ENCODE data around the gene TBX4.

The TBX4 gene

DNA sequence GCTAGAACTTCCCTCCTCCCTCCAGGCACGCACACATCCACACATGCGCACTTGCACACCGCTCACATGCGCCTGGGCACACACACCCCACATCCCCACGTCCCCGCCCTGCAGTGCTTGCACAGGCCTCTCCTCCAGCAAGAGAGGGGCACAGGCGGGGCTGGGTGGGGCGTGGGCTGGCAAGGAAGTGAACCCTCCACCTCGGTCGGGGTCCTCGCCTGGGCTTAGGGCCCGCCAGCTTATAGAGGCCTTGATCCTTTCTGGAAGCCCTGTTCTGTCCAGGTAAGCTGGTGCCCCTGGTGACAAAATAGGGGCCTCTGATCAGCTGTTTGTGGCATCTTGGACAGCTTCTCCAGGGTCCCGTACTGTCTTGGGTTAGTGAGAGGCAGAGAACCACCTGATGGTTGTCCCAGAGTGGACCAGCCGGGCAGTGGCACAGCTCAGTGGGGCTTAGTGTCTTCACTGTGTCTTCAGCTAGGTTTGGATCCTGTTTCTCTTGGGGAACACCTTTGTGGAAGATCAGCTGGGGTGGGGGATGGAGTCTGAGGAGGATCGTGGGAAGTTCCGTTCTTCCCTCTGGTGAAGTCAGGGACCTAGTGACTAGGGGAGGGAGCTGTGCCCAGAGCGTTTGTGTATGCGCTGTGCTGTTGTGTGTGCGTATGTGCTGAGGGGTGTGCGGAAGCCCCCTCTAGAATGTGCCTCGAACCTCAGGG lies 12.1 kb downstream of the TBX4 start:
- no peak for DNase-seq (ENCODE audit: low read depth in 2 of 3, low spot score in 1 of 3)

DNA sequence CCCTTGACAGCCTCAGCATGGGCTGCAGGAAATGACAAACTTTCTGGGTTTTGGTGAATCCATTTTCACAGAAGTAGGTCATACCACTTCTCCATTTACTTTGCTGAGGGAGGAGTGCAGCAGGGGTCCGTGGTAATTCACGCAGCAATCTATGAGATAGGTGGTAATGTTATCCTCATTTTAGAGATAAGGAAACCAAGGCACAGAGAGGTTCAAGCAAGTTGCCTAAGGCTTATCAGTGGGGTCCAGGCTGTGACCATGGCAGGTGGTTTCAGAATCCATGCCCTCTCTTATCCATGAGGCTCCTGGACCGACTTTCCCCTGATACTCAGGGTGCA lies 12.6 kb downstream of the TBX4 start:
- no peak for DNase-seq (ENCODE audit: low read depth in 2 of 3, low spot score in 1 of 3)

DNA sequence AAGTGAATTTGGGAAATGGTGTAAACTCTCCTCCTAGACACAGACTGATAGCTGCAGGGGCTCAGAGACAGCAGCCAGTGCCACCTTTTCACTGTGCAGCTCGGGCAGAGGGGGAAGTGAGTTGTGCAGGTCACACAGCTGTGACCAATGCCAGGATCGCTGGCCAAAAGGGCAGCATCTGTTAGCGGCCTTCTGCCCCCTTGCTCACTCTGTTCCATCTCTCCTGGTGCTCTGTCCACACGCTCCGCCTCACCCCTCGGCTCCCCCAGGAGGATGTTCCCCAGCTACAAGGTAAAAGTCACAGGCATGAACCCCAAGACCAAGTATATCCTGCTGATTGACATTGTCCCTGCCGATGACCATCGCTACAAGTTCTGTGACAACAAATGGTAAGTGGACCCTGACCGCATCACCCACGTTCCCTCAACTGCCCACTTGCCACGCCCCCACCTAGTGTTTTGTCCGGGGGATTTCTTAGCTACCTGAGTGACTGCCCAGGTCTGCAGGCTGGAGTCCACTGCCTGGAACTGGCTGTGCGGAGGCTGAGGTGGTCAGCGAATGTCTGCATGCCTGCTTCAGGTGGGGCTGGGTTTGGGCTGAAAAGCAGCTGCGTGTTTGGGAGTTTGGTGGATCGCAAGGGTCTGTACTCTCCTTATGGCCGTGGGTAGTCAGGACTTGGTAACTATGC lies 13.5 kb downstream of the TBX4 start:
- no peak for DNase-seq (ENCODE audit: low read depth in 2 of 3, low spot score in 1 of 3)

DNA sequence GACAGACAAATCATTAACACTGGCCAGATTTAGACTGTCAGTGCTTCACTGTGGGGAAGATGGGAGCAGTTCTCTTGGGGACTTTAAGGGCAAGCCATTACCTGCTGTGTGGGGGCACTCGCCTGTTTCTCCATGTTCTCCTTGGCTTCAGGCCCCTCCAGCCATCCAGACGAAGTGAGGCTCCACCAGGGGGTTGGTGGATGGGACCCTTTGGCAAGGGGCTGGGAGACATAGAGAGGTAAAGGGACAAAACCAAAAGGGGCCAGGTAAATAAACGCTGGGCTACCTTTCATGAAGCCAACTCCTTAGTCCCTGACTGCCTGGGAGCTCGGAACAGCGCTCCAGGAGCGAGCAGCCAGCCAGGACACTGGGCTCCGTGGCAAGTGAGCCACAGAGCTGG lies 14.0 kb downstream of the TBX4 start:
- DNase-seq (ENCODE audit: low read depth in 2 of 3, low spot score in 1 of 3): no peak

DNA sequence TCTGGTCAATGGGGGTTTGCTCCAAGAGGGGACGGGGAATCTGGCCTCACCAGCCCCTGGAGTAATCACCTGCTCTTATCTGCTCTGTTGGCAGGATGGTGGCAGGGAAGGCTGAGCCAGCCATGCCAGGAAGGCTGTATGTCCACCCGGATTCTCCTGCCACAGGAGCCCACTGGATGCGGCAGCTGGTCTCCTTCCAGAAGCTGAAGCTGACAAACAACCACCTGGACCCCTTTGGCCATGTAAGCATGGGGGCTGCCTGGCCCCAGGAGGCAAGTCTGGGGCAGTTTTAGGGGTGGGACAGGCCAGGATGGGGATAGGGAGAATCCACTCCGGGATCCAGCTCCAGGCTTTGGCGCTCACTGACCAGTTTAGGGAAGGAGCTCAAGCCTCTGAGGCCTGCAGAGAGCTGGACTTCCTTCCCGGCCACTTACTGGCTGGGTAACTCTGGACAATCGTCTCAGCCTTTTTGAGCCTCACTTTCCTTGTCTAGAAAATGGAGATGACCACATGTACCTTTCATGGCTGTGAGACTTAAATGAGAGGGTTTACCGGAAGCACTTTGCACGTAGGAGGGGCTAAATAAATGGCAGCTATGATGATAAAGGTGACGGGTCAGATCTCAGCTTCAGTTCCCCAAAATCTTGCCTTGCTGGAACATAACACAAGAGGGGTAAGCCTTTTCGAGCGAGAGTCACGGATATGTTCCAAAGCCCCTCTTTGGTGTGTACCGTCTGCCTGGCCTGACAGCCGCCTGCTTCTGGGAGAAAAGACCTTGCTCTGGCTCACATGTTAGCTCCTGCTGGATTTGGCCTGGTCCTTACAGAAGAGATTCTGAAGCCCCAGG lies 15.4 kb downstream of the TBX4 start:
- DNase-seq (ENCODE audit: low read depth in 2 of 3, low spot score in 1 of 3): no peak

DNA sequence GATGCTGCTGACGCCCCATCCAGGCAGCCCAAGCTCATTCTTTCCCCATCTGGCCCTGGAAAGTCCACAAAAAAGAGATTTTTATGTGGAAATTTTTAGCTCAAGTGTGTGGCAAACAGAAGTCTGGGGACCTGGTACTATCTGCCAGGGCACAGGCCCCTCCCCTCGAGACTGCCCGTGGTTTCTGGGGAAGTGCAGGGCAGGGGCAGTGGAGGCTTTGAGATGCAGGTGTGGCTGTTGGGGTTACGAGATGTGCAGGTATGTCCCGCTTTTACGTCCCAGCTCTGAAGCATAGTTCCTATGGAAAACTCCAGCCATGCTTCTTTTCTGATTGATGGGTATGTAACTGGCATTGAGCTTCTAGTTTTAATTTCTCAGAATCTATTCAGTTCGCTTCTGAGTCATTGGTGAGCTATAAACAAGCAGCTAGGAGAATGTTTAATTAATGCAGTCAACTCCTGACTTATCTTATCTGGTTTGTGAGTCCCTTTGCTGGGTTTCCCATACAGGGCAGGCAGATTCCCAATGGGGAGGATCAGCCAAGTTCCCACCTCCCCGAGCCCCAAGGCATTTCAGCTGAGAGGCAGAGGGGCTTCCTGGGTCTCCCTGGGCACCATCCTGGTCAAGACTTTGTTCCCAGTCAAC lies 16.2 kb downstream of the TBX4 start:
- no peak for DNase-seq (ENCODE audit: low read depth in 2 of 3, low spot score in 1 of 3)

DNA sequence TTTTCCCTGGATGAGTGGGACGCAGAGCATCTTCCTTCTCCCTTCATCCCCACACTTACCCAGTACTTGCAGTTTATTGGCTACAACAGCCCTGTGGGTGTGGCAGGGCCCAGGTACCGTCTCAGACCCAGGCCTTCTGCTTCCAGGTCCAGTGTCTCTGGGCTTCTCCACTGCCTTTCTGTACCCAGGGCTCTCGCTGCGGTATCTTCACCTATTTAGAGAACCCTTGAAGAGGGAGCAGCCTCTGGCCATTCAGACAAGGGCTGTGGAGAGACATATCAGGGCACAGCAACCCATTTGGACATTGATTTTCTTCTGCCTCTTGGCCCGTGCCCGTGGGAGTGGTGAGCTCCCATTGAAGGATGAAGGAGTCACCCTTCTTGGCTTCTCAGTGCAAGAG lies 17.3 kb downstream of the TBX4 start:
- no peak for DNase-seq (ENCODE audit: low read depth in 2 of 3, low spot score in 1 of 3)

DNA sequence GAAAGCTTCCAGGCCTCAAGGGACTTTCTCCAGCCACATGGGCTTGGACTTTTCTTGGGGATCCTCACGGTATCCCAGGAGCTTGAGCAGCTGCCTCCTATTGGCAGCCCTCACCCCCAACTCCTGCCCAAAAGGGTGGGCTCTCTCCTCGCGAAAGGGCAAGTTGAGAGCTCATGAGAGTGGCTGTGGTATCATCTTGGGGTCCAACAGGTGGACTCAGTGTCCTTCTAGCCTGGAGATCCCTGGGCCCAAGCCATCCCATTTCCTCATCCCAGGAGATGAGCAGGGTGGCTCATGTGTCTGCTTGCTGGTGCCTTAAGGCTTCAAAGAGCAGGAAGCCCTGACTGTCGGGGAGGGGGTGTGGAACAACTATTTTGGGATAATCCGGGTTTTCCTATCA lies 17.7 kb downstream of the TBX4 start:
- DNase-seq (ENCODE audit: low read depth in 2 of 3, low spot score in 1 of 3): no peak

DNA sequence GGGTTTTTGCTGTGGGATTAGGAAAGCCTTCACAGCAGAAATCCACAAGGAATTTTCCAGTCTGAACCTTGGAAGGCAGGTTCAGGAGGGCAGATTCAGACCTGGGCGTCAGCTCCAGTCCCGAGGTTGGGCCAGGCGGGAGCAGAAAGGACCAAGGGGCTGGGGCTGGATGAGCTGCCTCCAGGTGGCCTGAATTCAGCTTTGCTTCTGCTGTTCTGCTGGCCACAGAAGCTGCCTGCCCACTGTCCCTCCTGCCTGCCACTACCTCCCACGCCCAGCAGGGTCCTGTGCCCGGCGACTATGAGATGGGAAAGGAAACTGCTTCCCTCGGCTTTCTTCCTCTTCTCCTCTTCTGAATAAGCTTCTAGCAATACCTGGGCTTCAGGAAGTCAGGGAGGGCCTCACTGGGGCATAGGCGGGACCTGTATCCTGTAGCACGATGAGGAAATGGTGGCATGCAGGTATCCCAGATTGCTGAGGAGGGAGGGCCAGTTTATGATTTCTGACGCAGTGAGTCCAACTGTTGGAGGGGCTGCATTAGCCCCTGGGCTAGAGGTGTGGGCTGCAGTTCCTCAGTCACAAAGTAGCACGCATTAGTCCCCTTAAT lies 18.4 kb downstream of the TBX4 start:
- no peak for DNase-seq (ENCODE audit: low read depth in 2 of 3, low spot score in 1 of 3)

DNA sequence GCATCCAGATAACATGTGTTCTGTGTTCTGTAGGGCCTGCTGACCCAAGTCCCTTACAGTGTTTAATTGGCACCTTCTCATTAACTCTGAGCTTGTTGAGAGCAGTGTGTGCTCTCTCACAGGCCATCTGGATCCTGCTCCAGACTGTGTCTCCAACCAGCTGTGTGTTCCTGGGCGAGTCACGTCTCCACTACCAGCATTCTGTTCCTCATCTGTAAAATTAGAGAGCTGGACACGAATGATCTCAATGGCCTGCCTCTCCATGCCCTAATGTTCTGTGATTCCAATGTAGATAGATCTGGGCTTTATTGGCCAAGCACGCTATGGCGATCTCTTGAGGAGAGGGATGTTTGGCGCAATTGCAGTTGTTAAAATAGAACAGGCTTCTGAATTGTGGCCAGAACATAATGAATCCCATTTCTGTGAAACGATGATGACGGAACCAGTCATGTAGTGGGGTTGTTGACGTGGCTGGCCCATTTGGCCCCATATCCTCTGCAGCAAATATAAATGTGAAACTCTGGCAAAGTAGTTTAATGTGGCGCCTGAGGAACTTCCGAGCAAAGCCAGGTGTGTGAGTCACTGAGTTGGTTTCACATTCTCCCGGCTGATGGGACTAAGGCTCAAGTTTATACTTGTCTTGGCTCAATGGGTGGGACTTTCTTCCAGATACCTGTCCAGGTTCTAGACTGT lies 22.2 kb downstream of the TBX4 start:
- DNase-seq (ENCODE audit: low read depth in 2 of 3, low spot score in 1 of 3): no peak

DNA sequence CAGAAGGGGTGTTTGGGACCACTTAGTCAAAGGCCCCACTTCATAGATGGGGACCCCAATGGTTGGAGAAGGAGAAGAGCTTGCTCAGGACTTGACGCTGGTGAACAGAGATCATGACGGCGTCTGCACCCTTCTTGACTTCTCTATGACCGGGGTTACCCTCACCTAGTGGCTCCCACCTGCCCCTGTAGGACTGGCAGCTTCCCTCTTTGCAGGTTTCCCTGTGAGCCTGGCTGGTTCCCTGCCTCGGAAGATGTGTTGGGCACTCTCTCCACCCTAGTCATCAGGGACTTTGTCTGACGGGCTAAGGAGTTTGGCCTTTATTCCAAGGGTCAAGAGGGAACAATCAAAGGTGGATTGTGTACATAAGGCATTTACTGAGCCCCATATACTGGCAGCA lies 22.7 kb downstream of the TBX4 start:
- no peak for DNase-seq (ENCODE audit: low read depth in 2 of 3, low spot score in 1 of 3)

DNA sequence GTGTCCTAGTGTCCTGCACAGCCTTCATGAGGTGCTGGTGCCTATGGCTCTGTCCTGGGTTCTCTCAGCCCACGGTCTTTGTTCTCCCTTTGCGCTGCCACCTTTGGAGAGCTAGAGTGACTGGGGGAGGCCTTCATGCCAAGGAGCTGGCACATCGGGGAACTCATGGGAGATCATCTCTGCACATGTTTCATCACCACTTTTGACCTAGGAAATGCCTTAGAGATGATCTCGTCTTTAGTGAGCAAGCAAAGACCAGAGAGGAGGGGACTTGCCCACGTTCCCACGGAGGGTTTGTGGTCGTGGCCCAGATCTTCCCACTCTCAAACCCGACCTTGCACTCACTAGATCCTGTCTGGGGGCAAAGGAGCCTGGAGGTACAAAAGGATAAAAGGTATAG lies 23.5 kb downstream of the TBX4 start:
- DNase-seq (ENCODE audit: low read depth in 2 of 3, low spot score in 1 of 3): no peak

DNA sequence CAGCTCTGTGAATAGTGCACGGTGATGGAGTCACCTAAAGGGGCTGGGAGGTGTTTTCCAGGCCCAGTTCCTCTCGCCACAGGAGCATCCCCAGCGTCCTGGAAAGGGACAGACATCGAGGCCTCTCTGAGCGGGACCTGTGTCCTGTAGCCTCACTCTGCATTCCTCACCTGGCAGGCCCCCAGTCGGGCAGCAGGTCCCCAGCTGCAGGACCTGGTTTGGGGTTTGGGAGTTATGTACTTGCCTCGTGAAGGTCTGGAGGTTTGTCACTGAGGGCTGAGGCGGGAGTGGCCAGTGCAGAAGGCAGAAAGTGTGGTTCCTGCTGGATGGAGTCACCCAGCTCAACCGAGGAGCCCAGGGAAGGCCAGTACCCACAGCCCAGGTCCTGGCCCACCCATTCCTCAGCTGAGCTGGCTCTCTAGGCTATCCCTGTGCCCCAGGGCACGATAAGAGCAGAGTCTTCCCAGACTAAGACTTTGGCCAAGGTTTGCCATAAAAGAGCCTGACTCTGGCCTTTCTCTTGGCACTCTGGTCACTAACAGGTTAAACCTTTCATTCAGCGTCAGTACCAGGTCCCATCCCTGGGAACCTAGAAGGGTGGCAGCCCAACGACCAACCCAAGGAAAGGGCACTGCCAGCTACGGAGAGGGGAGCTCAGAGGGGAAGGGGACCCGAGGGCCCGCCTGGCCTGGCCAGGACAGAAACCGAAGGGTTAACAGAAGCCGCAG lies 24.4 kb downstream of the TBX4 start:
- no peak for DNase-seq (ENCODE audit: low read depth in 2 of 3, low spot score in 1 of 3)

DNA sequence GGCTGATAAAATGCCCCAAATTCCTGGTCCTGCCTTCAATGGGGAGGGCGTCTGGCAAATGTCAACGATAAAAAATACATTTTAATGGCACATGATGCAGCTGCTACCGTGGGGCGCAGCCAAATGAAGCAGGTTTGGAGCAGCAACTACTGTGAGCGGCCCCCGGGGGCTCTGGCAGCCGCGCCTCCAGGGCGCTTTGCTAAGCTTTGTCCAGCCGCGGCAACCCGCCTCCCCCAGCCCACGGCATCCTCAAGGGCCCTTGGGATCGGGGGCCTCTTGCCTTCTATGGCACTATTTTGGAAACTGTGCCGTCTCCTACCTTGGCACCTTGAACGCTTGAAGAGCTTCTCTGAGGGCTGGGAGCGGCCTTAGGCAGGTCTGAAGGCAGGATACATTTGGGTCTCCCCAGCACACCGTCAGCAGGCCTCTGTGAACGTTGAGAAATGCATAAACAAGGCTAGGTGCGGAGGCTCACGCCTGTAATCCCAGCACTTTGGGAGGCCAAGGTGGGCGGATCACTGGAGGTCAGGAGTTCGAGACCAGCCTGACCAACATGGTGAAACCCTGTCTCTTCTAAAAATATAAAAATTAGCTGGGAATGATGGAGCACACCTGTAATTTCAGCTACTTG lies 25.1 kb downstream of the TBX4 start:
- DNase-seq (ENCODE audit: low read depth in 2 of 3, low spot score in 1 of 3): no peak

DNA sequence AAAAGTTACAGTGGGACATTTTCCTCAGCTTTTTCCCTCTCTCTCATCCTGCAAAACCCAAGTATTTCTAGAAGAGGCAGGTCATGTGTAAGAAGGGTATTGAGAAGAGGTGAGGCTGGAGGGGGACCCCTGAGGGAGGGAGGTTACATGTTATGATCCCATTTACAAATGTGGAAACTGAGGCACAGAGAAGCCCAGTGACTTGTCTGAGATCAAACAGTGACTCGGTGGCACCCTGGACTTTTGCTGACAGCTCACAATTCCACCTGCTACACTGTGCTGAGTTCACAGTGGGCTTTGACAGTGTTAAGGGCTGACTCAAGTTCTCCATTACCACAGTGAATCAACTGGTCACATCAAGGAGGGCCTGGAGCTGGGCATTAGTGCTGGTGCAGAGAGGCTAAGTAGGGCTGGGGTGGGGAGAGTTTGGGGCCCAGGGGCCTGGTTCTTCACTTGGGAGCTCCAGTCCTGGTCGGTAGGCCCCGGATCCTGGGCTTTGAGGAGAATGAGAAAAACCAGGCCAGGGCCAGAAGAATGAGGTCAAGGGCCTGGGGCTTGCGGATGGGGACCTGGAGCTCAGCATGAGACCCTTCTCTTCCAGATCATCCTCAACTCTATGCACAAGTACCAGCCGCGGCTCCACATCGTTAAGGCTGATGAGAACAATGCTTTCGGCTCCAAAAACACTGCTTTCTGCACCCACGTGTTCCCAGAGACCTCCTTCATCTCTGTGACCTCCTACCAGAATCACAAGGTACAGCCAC lies 26.0 kb downstream of the TBX4 start:
- no peak for DNase-seq (ENCODE audit: low read depth in 2 of 3, low spot score in 1 of 3)

DNA sequence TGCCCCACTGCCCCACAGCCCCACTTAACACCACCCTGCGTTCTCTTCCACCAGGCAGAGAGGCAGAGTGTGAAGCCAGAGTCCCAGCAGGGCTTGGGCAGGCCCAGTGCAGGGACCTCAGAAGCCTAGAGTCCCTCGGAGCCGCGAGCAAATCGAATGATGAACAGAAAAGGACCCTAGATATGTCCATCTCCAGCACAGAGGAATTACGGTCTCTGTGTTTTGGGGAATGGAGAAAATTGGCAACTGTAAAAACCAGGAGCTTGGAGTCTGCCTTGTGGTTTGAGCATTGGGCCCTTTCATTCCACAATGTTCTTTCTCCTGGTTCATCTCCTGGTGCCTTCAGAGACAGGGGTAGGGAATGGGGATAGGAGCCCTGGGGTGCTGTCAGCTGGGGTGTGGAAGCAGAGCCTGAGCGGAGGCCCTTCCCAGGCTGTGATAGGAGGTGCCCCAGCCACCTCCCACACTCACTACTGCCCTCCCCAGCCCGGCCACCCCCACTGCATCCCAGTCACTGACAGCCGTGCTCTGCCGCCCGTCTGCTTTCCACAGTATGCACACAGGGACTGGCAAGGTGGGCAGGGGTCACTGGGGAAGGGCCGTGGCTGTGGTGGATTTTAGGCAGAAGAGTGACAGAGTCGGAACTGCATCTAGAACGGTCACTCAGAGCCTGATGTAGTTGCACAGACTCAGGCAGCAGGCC lies 26.7 kb downstream of the TBX4 start:
- no peak for DNase-seq (ENCODE audit: low read depth in 2 of 3, low spot score in 1 of 3)

DNA sequence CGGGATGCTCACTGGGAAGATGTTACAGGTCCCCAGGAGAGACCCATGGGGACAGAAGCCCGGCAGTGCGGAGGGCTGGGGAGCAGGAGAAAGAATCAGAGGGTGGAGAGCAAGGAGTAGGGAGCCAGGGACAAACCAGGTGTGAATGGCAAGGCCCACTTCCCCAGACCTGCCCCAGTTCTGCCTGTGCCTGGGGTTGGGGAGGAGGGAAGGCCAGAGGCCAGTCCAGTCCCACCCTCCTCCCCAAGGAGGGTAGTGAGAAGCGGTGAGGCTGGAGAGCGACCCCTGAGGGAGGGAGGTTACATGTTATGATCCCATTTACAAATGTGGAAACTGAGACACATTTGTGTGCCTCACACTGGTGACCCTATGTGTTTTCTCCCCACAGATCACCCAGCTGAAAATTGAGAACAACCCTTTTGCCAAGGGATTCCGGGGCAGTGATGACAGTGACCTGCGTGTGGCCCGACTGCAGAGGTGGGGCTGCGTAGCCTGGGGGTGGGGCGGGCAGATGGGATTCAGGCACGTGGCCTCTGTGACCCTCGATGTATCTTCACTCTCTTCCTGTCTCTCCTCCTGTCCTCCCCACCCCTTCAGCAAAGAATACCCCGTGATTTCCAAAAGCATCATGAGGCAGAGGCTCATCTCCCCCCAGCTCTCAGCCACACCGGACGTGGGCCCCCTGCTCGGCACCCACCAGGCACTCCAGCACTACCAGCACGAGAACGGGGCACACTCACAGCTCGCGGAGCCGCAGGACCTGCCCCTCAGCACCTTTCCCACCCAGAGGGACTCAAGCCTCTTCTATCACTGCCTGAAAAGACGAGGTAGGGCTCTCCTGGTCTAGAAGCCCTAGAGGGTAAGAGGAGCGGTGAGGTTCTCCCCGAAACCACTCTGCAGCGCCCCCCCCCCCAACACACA lies 27.5 kb downstream of the TBX4 start:
- DNase-seq (ENCODE audit: low read depth in 2 of 3, low spot score in 1 of 3): no peak
